CD4-positive, alpha-beta T cell treated with Interleukin-2 at 100 ng/mL for 4 hours (primary cell): ENCODE results near the gene CLCNKB.

ENCODE experiments used
- DNase-seq: peaks from one replicate; pipeline ENCODE4 v3.0.0-alpha.2; 2020; ENCODE audit warnings: low spot score

CLCNKB gene

DNA sequence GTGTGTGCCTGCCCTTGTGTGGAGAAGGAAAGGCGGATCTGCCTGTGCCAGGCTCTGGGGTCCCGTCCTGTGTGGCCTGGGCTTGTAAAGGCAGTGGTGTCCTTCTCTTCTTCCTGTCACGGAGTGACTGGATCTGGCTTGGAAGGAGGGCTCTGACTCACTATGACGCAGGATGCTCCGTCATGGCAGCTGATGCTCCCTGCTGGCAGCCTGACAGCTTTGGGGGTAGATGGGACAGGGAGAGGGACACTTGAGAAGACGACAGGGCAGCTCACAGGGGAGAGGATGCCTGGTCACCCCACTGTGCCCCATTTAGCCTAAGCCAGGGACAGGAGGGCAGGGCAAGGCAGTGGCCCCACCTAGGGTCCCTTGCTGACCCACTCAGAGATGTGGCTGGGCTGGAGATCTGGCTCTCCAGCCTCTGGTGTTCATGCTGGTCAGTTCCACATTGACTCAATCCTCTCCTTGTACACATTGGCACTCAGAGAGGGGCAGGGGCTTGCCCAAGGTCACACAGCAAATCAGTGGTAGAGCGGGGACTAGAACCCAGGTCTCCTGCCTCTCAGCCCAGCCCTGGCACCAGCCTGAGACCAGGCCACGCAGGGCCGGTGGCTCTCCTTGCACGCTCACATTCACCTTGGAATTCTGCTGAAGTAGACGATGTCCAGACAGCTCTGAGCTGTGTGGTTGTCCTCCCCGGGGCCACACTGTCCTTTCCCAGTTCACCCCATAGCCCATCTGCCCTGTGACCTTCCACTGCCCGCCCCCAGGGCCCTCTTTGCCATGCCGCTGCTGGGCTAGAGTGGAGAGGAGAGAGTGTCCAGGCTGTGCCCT is 32.7 kb downstream of the CLCNKB start:
- no peak for DNase-seq

DNA sequence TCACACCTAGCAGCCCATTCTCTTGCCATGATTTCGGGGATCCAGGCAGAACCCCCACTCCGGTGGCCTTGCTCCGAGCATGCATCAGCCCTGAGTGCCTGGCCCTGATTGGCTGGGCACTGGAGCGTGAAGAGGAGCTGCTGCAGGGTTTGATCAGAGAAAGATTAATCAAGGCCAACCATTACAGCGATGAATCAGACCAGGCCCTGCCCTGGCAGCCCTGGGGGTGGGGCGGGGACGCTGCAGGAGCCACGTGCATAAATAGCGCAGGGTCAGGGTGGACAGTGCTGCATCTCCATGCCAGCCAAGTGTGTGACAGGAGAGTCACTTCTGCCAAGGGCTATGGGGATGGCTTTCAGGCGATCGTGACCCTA is 33.3 kb downstream of the CLCNKB start:
- no peak for DNase-seq

DNA sequence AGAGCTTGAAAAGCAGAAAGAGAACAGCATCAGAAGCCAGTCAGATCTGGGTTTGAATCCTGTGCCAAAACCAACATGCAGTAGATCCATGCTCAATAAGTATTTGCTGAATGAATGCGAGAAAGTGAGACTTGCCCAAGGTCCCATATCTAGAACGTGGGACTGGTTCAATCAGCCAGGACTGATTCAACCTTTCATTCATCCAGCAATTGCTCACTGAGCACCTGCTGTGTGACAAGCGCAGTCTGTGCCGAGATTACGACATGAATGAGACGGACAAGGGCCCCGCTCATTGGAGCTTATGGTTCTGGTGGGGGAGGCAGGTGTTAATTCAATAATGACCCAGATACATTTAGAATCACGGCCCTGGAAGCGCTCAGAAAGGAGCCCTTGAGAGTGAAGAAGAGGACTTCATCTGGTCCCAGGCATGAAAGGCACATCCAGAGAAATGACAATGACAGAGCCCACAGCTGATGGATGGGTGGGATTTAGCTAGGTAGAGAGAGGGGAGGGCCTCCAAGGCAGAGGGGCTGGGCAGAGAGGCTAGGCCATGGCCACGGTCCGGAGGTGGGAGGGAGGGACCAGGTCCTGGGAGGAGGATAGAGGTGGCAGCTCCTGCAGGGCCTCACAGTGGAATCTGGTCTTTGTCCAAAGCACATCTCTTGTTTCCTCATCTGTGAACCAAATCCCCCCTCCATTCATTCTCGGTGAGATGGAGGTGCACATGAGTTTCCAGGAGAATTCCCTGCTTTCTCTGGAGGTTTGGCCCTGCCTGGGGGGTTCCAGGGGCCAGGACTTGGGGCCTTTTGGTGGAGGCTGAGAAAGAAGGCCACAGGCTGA is 34.0 kb downstream of the CLCNKB start:
- no peak for DNase-seq

DNA sequence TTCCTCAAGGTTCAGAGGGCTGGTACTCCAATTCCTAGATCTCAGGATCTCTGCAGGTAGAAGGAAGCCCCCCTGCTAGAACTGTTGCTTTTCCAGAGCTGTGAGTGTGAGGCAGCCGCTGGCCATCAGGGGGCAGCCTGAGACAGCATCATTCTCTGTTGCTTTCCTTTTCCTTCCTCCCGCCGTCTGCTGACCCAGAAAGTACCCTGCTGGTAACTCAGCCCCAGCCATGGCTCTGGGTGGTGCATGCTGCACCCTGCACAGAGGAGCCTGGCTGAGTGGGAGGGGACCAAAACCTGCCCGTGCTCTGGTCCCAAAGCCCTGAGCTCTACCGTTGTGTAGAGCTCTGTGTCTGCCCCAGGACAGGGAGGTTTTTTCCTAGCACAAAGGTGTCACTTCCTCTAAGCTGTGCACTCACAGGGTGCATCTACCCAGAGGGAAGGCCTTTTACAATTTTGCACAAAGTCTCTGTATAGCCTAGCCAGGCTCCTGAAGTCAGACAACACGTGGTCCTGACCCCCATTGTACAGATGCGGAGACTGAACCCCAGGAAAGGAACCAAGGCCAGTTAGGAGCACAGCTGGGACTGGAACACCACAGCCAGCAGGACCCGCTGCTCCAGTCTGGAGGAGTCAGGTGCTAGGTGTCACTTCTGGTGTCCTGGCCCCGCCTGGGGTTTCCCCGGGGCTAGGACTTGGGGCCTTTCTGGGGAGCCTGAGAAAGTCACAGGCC is 35.5 kb downstream of the CLCNKB start:
- DNase-seq = peak; percentile 78

DNA sequence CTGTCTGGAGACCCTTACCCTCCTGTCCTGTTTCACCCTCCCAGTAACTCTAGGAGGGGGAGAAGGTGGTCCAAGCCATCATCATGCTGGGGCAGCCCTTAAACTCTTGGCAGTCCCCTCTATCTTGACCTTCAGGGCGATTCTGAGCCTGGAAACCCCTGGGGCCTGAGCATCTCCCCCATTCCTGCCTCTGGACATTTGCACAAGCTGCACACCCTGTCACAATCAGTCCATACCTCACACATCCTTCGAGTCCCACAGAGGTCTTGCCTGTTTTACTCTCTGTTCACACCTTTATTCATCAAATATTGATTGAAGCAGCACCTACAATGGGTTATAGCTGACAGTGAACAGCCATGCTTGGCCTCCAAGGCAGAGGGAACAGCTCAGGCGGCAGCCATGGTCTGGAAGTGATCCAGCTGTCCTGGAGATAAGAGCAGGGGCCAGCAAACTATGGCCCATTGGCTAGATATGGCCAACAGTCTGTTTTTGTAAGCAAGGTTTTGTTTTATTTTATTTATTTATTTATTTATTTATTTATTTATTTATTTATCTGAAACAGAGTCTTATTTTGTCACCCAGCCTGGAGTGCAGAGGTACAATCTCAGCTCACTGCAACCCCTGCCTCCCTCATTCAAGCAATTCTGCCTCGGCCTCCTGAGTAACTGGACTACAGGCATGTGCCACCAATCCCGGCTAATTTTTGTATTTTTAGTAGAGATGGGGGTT is 37.0 kb downstream of the CLCNKB start:
- no peak for DNase-seq

DNA sequence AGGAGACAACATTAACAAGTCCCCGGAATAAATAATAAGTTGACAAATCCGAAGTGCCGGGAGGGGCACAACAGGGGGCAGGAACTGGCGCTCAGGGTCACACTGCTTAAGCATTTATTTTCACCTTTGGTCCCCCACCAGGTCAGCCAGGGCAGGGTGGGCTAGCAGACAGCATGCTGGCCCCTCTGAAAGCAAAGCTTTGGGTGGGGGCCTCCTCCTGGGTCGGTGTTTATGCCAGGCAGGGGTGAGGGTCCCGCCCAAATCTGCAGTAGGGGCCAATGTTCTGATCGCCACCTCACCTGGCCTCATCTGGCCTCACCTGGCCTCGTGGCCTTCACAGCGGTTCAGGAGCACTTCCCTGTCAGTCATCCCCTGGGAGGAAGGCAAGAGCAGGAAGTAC is 38.1 kb downstream of the CLCNKB start:
- no peak for DNase-seq

DNA sequence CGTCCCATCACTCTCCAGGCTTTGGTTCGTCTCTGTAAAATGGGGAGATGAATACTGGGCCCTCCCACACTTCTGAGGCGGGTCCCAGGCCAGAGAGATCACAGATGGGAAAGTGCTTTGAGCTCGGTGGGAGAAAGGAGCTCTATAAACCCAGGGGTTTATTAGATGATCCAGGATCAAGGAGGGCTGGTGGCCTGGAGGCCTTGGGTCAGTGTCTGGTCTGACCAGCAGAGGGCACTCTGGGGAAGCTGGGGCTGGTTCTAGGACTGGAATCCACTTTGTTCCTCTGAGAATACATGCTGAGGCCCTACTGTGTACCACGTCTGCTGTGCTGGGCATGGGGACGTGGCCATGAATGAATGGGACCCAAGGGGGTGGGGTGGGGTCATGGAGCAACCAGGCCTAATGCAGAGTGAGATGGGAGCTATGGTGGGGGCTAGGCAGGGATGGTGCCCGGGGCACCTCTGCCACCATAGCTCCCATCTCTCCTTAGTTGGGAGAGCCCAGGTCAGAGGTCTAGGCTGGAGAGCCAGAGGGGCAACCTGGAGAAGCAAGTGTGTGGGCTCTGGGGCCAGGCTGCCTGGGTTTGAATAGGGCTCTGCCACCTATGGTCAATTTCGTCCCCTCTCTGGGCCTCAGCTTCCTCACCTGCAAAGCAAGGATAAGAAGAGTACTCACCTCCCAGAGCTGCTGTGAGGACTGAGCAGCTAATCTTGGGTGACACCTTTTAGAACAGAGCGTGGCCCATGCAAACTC is 38.9 kb downstream of the CLCNKB start:
- peak; percentile 64 for DNase-seq

DNA sequence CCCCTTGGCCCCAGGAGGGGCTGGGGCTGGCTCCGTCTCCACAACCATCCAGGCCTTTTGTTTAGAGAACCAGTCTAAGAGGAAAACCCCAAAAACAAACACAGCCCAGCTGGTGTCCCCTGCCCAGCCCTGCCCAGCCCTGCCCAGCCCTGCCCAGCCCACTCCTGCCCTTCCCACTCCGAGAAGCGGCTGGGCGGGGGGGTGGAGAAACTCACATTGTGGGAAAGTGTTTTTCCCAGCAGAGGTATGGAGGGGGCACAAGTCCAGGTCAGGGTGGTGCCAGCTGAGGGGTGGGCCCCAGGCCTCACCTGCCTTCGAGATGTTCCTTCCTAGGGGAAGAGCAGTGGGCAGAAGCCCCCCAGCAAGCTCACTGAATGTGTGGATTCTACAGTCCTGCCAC is 39.9 kb downstream of the CLCNKB start:
- no peak for DNase-seq

DNA sequence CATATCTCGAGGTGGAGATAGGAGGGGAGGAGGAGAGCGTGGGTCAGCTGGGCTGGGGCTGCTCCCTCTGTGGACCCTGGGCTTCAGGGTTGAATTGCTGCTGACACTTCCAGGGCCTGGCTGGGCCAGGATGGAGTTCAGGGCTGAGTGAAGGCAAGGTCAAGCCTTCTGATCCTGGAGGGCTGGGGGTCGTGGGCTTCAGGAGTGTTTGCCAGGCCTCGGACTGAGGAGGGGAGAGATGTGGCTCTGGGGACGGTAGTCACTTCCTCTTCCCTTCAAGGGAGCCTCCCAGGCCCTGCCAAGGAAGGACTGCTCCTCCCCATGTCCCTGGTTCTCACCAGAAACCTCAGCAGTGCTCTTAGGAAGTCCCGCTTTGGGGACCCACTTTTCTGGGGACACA is 41.9 kb downstream of the CLCNKB start:
- no peak for DNase-seq

DNA sequence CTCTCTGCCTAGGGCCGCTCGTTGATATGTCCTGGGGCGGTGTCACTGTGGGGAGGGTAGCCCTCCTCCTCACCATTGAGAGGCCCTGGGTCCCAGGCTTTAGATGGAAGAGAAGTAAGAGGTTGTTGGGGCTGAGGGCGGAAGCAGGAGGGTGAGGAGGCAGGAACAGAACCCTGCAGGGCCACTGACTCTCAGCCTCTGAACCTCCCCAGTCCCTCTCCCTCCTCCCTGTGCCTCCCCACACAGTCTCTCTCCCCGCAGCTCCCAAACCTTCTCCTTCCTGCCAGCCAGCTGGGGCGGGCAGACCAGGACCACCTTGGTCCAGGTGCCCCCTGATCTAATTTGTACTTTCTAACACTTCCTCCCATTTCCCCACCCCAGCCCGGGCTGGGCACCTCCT is 44.2 kb downstream of the CLCNKB start:
- no peak for DNase-seq

DNA sequence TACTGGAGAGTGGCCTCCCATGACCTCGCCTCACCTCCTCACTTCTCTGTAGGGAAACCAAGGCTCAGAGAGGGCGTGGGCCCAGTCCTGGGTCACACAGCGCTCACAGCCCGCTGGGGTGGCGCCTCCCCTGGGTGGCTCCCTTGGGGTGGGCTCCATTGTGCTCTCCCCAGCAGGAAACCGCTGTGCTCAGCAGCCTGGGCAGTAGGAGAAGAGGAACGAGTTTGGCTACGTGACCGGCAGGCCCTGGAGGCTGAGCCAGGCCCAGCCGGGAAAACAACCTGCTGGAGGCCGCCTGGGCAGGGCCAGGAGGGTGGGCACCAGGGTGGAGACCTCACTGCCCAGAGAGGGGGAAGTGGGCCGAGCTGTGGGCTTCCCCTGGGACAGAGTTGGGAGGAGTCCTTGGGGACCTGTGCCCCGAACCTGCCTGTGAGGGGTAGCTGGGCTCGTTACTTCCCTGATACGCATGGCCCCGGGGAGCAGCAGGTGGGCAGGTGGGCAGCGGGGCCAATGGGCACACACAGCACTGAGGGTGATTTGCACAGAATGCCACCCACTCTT is 44.8 kb downstream of the CLCNKB start:
- no peak for DNase-seq

DNA sequence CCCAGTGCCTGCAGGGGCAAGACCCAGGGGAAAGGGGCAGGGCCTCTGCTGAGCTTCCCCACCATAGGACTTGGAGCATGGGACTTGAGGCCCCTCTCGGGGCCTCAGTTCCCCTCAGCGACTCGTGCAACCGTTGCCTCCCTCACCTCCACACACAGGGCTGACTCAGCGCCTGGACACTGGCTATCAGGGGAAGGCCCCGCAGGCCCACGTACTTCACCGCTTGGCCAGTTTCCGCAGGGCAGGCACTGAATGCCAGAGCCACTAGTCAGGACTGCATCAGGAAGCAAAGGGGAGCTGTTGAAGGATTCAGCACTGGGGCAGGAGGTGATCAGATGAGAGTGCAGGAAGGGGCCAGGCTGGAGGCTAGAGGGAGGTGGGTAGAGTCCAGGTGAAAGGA is 45.4 kb downstream of the CLCNKB start:
- no peak for DNase-seq

DNA sequence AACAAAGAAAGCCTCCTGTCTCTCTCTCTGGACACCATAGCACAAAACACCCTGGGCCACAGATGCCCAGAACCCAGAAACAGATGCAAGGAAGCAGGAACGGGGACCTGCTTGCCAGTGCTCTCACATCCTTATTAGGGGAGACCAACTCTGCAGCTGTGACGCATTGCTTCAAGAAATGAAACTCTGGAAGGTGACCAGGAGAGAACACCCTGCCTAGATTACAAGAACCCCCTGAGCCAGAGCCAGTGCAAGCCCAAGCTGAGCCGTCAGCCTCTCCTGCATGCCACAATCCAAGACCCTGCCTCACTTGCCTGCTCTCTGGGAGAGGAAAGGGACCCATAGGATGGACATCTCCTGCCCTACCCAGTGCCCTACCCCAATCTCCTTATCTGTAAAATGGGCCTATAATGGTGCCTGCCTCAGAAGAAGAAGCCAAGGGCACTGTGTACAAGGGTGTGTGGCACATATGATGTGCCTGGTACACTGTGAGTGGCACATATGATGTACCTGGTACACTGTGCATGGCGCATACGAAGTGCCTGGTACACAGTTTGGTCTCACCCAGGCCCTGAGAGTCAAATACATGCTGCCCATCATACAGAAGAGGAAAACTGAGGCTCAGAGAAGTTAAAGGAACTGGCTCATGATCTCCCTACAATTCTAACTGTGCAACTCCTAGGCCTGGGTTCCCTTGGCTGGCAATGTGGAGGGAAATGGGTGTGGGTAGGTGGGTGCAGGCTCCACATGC is 46.7 kb downstream of the CLCNKB start:
- DNase-seq = no peak

DNA sequence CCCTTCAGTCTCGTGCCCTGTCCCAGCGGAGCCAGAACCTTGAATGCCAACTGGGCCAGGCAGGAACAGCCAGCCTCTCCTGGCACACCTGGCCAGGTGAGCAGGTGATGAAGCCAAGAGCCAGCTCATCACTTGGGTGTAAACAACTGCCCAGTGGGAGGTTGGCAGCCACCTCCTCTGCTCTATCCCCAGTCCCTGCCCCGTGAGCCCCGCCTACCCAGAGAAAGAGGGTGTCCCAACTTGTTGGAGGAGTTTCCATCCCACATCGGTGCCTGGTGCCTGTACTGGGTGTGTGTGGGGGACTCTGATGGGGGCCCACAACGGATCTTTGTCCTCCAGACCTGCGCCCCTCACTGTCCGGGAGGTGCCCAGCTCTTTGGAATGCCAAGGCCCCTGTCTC is 47.7 kb downstream of the CLCNKB start:
- DNase-seq = no peak

DNA sequence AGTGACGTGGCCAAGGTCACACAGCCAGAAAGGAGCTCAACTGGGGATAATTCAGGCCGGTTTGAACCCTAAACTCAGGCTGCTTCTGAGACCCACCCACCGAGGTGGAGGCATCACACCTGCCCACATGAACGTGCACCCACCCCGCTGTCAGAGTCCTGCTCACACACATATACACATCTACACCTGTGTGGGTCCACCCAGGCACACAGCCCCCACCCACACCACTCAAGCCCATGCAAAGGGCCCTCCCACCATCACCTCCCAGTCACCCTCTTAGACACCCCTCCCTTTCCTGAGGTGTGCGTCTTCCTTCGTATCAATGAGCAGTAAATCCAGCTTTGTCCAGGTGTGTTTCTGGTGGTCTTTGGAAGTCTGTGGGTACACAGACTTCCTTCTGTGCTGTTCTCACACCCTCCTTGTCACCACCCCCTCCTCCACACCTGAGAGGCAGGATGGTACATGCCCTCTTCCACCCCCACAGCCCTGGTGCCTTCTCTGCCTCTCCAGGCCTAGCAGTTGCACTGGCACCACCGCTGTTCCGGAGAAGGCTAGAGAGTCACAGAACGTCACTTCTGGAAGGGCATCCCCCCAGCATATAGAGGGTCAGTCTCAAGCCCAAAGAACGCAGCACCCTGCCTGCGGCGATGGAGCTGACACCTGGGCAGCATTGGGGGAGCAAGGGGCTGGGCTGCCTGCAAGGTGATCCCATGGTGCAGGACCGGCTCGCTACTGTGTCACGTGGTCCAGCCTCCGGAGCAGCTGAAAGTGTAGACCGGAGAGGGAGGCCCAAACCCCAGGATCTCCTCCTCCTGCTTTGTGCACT is 48.7 kb downstream of the CLCNKB start:
- no peak for DNase-seq

DNA sequence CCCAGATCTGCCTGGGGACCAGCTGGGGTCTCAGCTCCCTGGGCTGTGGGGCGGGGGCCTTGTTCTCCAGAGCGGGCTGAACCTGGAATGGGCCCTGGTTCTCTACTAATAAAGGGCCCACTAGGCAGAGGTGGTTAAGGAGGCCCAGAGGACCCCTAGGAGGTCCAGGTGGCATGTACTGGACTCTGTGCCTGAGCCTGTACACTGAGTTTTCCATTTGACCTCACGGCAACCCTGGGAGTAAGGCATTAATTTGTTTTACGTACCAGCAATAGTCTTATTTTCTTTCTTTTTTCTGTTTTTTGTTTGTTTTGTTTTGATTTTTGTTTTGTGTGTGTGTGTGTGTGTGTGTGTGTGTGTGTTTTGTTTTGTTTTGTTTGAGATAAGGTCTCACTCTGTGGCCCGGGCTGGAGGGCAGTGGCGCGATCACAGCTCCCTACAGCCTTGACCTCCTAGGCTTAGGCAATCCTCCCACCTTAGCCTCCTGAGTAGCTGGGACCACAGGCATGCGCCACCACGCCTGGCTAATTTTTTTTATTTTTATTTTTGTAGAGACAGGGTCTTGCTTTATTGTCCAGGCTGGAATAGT is 49.4 kb downstream of the CLCNKB start:
- no peak for DNase-seq

DNA sequence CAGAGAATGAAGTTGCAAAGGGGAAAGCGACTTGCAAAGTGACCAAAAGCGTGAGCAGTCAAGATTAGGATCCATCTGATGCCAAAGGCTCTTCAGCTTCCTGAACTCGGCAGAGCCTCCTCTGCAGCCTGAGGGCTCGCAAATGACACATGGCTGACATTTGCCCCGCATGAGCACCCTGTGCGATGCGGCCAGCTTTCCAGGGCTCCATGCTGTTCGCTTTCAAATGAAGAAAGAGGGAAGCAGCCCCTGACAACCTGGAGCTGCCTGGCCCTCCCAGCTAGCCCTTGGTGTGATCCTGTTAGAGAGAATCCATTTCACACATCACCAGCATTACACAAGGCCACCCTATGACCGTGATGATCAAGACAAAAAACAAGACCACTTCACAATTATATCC is 50.0 kb downstream of the CLCNKB start:
- no peak for DNase-seq

DNA sequence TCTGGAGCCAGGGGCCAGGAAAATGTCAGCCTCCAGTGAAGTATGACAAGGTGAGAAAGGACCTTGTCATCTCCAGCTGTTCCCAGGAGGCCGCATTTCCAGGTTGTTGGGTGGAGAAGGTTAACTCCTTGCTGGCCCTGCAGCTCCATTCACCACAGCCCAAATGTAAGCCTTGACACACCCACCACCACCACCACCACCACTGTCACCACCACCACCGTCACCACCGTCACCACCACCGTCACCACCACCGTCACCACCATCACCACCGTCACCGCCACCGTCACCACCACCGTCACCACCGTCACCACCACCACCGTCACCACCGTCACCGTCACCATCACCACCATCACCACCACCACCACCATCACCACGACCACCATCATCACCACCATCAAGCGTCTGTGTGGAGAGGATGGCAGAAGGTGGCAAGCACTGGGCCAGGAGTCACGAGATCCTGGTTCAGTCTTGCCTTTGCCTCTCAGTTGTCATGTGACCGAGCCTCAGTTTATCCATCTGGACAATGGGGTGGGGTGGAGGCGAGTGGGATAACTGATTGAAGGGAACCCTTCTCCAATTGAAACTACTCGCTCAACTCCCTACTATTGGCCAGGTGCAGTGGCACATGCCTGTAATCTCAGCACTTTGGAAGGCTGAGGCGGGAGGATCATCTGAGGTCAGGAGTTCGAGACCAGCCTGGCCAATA is 51.0 kb downstream of the CLCNKB start:
- DNase-seq = no peak
